ENCODE measurements around the gene XXYLT1. TPM values are rescaled to one million over a fixed set of nuclear protein-coding genes. Genes with fewer than 3 reads are reported as not detected.

Gene XXYLT1
- total RNA-seq, 4 donors from 2014 or later, result 9.8 to 14.6 (median 13.9) TPM

DNA sequence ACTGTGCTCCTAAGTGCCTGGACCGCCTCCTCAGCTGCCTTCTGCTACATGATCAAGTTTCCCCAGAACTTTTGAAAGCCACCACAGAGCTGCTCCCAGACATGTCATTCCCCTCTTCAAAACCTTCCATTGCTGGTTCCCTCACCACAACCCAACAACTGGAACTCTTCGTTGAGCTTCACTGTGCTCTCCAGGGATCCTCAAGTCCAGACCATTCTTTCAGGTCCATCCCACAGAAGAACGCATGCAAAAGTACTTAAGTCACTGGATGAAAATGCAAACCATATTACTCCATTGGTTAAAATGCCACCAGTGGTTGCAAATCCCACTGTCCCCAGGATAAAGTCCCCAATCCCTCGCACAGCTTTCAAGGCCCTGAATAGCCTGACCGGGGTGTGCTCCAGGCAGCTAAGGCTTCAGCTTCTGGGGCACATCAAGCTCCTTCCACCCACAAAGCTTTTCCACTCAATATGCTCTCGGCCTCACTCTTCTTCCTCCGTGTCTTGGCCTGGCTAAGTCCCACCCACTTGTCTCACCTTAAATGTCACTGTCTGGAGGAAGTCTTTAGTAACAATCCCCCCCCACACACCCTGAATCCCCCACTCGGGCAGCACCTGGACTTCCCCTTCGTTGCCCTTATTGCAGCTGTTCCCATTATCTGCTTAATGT lies 84.8 kb downstream of the XXYLT1 start:
- no peak for DNase-seq
- Histone ChIP-seq H3K27ac (no peak overlapping the region), H3K4me1 (peaks cover 0 to 14% of the 10 kb centered on the region in 2 donors), H3K9me3 (no peaks in the 10 kb centered on the region), H3K27me3 (no peaks in the 10 kb centered on the region), H3K4me3 (replicated peaks in 1 of 3) (no peak overlapping the region), H3K36me3 (no peaks in the 10 kb centered on the region)
- WGBS, 2 donors, result 86 to 89% methylated on average over 9 of the region's 9 CpGs
- TF ChIP-seq POLR2A (IDR thresholded peaks at IDR 0.05), result no peak
- TF ChIP-seq, protein P1, sequence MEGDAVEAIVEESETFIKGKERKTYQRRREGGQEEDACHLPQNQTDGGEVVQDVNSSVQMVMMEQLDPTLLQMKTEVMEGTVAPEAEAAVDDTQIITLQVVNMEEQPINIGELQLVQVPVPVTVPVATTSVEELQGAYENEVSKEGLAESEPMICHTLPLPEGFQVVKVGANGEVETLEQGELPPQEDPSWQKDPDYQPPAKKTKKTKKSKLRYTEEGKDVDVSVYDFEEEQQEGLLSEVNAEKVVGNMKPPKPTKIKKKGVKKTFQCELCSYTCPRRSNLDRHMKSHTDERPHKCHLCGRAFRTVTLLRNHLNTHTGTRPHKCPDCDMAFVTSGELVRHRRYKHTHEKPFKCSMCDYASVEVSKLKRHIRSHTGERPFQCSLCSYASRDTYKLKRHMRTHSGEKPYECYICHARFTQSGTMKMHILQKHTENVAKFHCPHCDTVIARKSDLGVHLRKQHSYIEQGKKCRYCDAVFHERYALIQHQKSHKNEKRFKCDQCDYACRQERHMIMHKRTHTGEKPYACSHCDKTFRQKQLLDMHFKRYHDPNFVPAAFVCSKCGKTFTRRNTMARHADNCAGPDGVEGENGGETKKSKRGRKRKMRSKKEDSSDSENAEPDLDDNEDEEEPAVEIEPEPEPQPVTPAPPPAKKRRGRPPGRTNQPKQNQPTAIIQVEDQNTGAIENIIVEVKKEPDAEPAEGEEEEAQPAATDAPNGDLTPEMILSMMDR (IDR thresholded peaks at IDR 0.05), result no peak
- intact Hi-C loops (cut with DNase I), result no loop called here

DNA sequence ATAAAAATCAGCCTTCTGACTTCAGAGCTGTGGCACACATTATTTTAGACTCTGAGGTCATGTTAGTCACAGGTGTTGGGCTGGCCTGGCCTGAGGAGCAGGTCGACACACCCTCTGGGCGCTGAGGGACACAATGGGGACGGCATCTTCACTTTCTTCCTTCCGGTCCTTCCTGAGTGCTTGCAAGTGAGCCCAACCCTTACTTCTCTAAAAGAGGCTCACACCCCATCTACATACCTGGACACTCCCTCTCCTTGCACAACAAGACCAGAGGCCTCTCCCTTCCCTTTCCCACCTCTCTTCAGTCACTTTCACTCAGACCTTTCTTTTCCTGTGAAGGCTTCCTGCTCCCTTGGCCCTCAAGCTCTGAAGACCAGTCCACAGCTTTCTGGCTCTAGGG lies 85.4 kb downstream of the XXYLT1 start:
- Histone ChIP-seq H3K27ac (no peak overlapping the region), H3K36me3 (no peaks in the 10 kb centered on the region)
- 75 to 92% methylated on average over 4 of the region's 4 CpGs for WGBS, 2 donors

DNA sequence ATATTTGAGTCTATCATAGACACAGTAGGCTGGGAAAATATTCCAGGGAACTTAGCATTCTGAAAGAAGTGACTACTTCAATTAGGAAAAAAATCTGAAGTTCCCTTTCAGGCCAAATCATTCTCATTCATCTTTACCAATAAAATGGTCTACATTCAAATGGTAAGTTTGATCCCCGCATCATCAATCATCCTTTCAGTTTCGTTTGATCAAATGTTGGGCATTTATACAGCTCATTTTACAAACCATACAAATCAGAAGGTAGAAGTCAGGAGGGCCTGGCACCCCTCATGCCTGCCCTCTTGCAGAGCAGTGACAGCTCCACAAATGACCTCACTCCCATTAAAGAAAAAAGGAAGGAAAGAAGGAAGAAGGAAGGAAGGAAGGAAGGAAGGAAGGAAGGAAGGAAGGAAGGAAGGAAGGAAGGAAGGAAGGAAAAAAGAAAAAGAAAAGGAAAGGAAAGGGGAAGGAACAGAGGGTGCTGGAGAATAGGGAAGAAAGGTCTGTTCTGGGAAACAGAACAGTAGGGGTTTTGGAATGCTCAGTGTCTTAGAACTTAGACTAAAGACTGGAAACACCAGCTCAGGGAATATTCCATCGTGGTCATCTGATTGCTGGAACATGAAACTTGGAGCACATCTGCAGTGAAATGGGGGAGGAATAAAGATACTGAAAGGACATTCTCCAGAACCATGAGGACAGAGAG lies 86.1 kb downstream of the XXYLT1 start:
- H3K27me3 ChIP-seq, result no peaks in the 10 kb centered on the region
- TF ChIP-seq, protein P1 (IDR thresholded peaks at IDR 0.05), result no peak
- TF ChIP-seq POLR2A (IDR thresholded peaks at IDR 0.05), result no peak
- H3K4me3 ChIP-seq (replicated peaks in 1 of 3), result no peak overlapping the region
- DNase-seq, result no peak
- H3K4me1 ChIP-seq, result peaks cover 0 to 21% of the 10 kb centered on the region in 2 donors
- H3K36me3 ChIP-seq, result no peaks in the 10 kb centered on the region
- WGBS, 2 donors, result 83 to 88% methylated on average over 3 of the region's 3 CpGs
- H3K27ac ChIP-seq, result no peak overlapping the region
- H3K9me3 ChIP-seq, result no peaks in the 10 kb centered on the region
- intact Hi-C loops (cut with DNase I), result no loop called here

More for the DNA sequence above, 85.4 kb downstream of the XXYLT1 start:
- no peak for DNase-seq
- H3K4me1 ChIP-seq, result peaks cover 0 to 14% of the 10 kb centered on the region in 2 donors
- TF ChIP-seq, protein P1 (IDR thresholded peaks at IDR 0.05), result no peak
- no peak for TF ChIP-seq POLR2A (IDR thresholded peaks at IDR 0.05)
- intact Hi-C loops (cut with DNase I), result no loop called here
- H3K27me3 ChIP-seq, result no peaks in the 10 kb centered on the region
- H3K4me3 ChIP-seq (replicated peaks in 1 of 3), result no peak overlapping the region
- H3K9me3 ChIP-seq, result no peaks in the 10 kb centered on the region

DNA sequence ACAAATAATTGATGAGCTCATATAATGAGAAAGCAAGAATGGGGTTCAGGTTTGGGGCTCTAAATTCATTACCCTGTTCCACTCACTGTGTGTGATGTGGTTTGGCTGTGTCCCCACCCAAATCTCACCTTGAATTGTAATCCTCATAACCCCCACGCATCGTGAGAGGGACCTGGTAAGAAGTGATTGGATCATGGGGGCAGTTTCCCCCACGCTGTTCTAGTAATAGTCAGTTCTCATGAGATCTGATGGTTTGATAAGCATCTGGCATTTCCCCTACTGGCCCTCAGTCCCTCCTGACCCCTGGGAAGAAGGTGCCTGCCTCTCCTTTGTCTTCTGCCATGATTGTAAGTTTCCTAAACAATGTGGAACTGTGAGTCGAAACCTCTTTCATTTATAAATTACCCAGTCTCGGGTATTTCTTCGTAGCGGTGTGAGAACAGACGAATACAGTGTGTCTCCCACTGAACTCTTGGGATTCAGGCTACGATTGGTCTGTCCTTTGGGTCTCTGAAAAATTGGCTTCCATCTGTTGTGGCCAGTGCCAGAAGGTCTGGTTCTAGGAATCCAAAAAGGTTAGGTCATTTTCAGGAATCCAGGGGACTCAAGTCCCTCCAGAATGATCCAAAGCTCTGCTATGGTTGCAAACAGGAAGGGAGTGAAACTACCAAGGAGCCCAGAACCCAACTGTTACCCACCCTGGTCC lies 87.7 kb downstream of the XXYLT1 start:
- H3K27ac ChIP-seq, result no peak overlapping the region
- no peaks in the 10 kb centered on the region for H3K27me3 ChIP-seq
- peaks cover 7 to 32% of the 10 kb centered on the region in 2 donors for H3K4me1 ChIP-seq
- WGBS, 2 donors, result 88 to 90% methylated on average over 9 of the region's 9 CpGs
- H3K4me3 ChIP-seq (replicated peaks in 1 of 3), result no peak overlapping the region
- intact Hi-C loops (cut with DNase I), result no loop called here
- H3K36me3 ChIP-seq, result no peaks in the 10 kb centered on the region
- TF ChIP-seq, protein P1 (IDR thresholded peaks at IDR 0.05), result no peak
- TF ChIP-seq POLR2A (IDR thresholded peaks at IDR 0.05), result no peak
- H3K9me3 ChIP-seq, result no peaks in the 10 kb centered on the region
- no peak for DNase-seq

DNA sequence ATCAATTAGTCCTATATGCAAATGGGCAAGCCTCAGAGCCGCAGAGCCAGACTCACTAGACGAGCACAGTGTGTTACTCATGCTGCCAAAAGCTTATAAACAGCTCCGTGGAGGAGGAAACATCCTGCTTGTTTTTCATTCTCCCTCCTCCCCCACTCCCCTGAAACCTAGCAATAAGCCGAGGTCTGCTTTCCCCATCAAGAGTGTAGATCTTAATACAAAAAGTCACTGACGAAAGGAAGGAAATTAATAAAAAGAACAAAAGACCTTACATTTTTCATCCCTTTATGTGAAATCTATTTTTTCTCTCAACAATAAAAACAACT lies 88.5 kb downstream of the XXYLT1 start:
- Histone ChIP-seq H3K27me3 (no peaks in the 10 kb centered on the region), H3K36me3 (no peaks in the 10 kb centered on the region), H3K27ac (no peak overlapping the region), H3K4me1 (peaks cover 9 to 25% of the 10 kb centered on the region in 2 donors), H3K9me3 (no peaks in the 10 kb centered on the region), H3K4me3 (replicated peaks in 1 of 3) (no peak overlapping the region)
- intact Hi-C loops (cut with DNase I), result no loop called here
- DNase-seq, result no peak
- WGBS, 2 donors, result 63 to 73% methylated on average over 5 of the region's 5 CpGs
- no peak for TF ChIP-seq POLR2A (IDR thresholded peaks at IDR 0.05)
- TF ChIP-seq, protein P1 (IDR thresholded peaks at IDR 0.05), result no peak
